ENCODE data around the gene DIAPH3.

The DIAPH3 gene

GRCh38 chr13:59963383-59963782 is 200.3 kb downstream of the DIAPH3 start:
- H3K27me3 Mint-ChIP-seq = no peaks in the 10 kb centered on the region
- no peaks in the 10 kb centered on the region for H3K9me3 Mint-ChIP-seq
- intact Hi-C loops (cut with micrococcal nuclease) = no loop called here
- no peak overlapping the region for H3K4me3 Mint-ChIP-seq
- H3K36me3 Mint-ChIP-seq (ENCODE audit: low read depth) = no peaks in the 10 kb centered on the region
- no peak overlapping the region for H3K27ac Mint-ChIP-seq
- H3K4me1 Mint-ChIP-seq (ENCODE audit: low read depth) = no peaks in the 10 kb centered on the region

- H3K36me3 Mint-ChIP-seq (ENCODE audit: low read depth) = no peaks in the 10 kb centered on the region
- H3K27me3 Mint-ChIP-seq = no peaks in the 10 kb centered on the region
- H3K9me3 Mint-ChIP-seq = no peaks in the 10 kb centered on the region
- H3K4me1 Mint-ChIP-seq (ENCODE audit: low read depth) = no peaks in the 10 kb centered on the region
- H3K27ac Mint-ChIP-seq = no peak overlapping the region
- no peak overlapping the region for H3K4me3 Mint-ChIP-seq
- intact Hi-C loops (cut with micrococcal nuclease) = no loop called here
These were observed 201.4 kb downstream of the DIAPH3 start for GRCh38 chr13:59962343-59962742.

GRCh38 chr13:59960683-59961082 is 203.0 kb downstream of the DIAPH3 start:
- no peaks in the 10 kb centered on the region for H3K27me3 Mint-ChIP-seq
- H3K4me1 Mint-ChIP-seq (ENCODE audit: low read depth) = no peaks in the 10 kb centered on the region
- no peak overlapping the region for H3K27ac Mint-ChIP-seq
- H3K9me3 Mint-ChIP-seq = peaks cover 13% of the 10 kb centered on the region
- no peaks in the 10 kb centered on the region for H3K36me3 Mint-ChIP-seq (ENCODE audit: low read depth)
- intact Hi-C loops (cut with micrococcal nuclease) = no loop called here
- no peak overlapping the region for H3K4me3 Mint-ChIP-seq

GRCh38 chr13:59957438-59957837 is 206.3 kb downstream of the DIAPH3 start:
- Mint-ChIP-seq H3K4me1 (ENCODE audit: low read depth) (no peaks in the 10 kb centered on the region), H3K36me3 (ENCODE audit: low read depth) (no peaks in the 10 kb centered on the region), H3K27ac (no peak overlapping the region), H3K4me3 (no peak overlapping the region), H3K9me3 (peaks cover 20% of the 10 kb centered on the region), H3K27me3 (no peaks in the 10 kb centered on the region)
- intact Hi-C loops (cut with micrococcal nuclease) = no loop called here

GRCh38 chr13:59954601-59955000 is 209.1 kb downstream of the DIAPH3 start:
- Mint-ChIP-seq H3K9me3 (peaks cover 20% of the 10 kb centered on the region), H3K27ac (no peak overlapping the region), H3K4me3 (no peak overlapping the region), H3K27me3 (no peaks in the 10 kb centered on the region), H3K4me1 (ENCODE audit: low read depth) (no peaks in the 10 kb centered on the region), H3K36me3 (ENCODE audit: low read depth) (no peaks in the 10 kb centered on the region)
- intact Hi-C loops (cut with micrococcal nuclease) = no loop called here

- Mint-ChIP-seq H3K9me3 (peaks cover 10% of the 10 kb centered on the region), H3K27me3 (no peaks in the 10 kb centered on the region), H3K36me3 (ENCODE audit: low read depth) (no peaks in the 10 kb centered on the region), H3K4me1 (ENCODE audit: low read depth) (no peaks in the 10 kb centered on the region), H3K4me3 (no peak overlapping the region), H3K27ac (no peak overlapping the region)
- intact Hi-C loops (cut with micrococcal nuclease) = no loop called here
These were observed 212.7 kb downstream of the DIAPH3 start for GRCh38 chr13:59951011-59951410.

- Mint-ChIP-seq H3K27me3 (no peaks in the 10 kb centered on the region), H3K36me3 (ENCODE audit: low read depth) (no peaks in the 10 kb centered on the region), H3K4me1 (ENCODE audit: low read depth) (no peaks in the 10 kb centered on the region), H3K9me3 (peaks cover 2% of the 10 kb centered on the region), H3K27ac (no peak overlapping the region), H3K4me3 (no peak overlapping the region)
- intact Hi-C loops (cut with micrococcal nuclease) = loop anchor here (1.0 kb wide), 1 partner anchor 23 kb away; no protein-coding TSS in a partner anchor
These were observed 213.5 kb downstream of the DIAPH3 start for GRCh38 chr13:59950266-59950665.

GRCh38 chr13:59948686-59949085 is 215.0 kb downstream of the DIAPH3 start:
- no peak overlapping the region for H3K4me3 Mint-ChIP-seq
- no peaks in the 10 kb centered on the region for H3K4me1 Mint-ChIP-seq (ENCODE audit: low read depth)
- no peak overlapping the region for H3K27ac Mint-ChIP-seq
- no peaks in the 10 kb centered on the region for H3K27me3 Mint-ChIP-seq
- H3K36me3 Mint-ChIP-seq (ENCODE audit: low read depth) = no peaks in the 10 kb centered on the region
- intact Hi-C loops (cut with micrococcal nuclease) = no loop called here
- H3K9me3 Mint-ChIP-seq = no peaks in the 10 kb centered on the region

GRCh38 chr13:59946944-59947343 is 216.8 kb downstream of the DIAPH3 start:
- Mint-ChIP-seq H3K9me3 (no peaks in the 10 kb centered on the region), H3K4me1 (ENCODE audit: low read depth) (no peaks in the 10 kb centered on the region), H3K27ac (no peak overlapping the region), H3K27me3 (no peaks in the 10 kb centered on the region), H3K4me3 (no peak overlapping the region), H3K36me3 (ENCODE audit: low read depth) (no peaks in the 10 kb centered on the region)
- intact Hi-C loops (cut with micrococcal nuclease) = no loop called here

- H3K36me3 Mint-ChIP-seq (ENCODE audit: low read depth) = no peaks in the 10 kb centered on the region
- no peak overlapping the region for H3K4me3 Mint-ChIP-seq
- no peak overlapping the region for H3K27ac Mint-ChIP-seq
- intact Hi-C loops (cut with micrococcal nuclease) = no loop called here
- no peaks in the 10 kb centered on the region for H3K27me3 Mint-ChIP-seq
- H3K9me3 Mint-ChIP-seq = peaks cover 25% of the 10 kb centered on the region
- H3K4me1 Mint-ChIP-seq (ENCODE audit: low read depth) = no peaks in the 10 kb centered on the region
These were observed 232.1 kb downstream of the DIAPH3 start for GRCh38 chr13:59931621-59932020.

- Mint-ChIP-seq H3K4me3 (no peak overlapping the region), H3K27ac (no peak overlapping the region), H3K27me3 (no peaks in the 10 kb centered on the region), H3K9me3 (peaks cover 19% of the 10 kb centered on the region), H3K36me3 (ENCODE audit: low read depth) (no peaks in the 10 kb centered on the region), H3K4me1 (ENCODE audit: low read depth) (no peaks in the 10 kb centered on the region)
- intact Hi-C loops (cut with micrococcal nuclease) = no loop called here
These were observed 239.5 kb downstream of the DIAPH3 start for GRCh38 chr13:59924256-59924655.

- H3K4me1 Mint-ChIP-seq (ENCODE audit: low read depth) = no peaks in the 10 kb centered on the region
- no peak overlapping the region for H3K4me3 Mint-ChIP-seq
- H3K27me3 Mint-ChIP-seq = no peaks in the 10 kb centered on the region
- H3K9me3 Mint-ChIP-seq = no peaks in the 10 kb centered on the region
- intact Hi-C loops (cut with micrococcal nuclease) = no loop called here
- no peaks in the 10 kb centered on the region for H3K36me3 Mint-ChIP-seq (ENCODE audit: low read depth)
- H3K27ac Mint-ChIP-seq = no peak overlapping the region
These were observed 248.5 kb downstream of the DIAPH3 start for GRCh38 chr13:59915252-59915651.

GRCh38 chr13:59914556-59914955 is 249.2 kb downstream of the DIAPH3 start:
- Mint-ChIP-seq H3K4me3 (no peak overlapping the region), H3K4me1 (ENCODE audit: low read depth) (no peaks in the 10 kb centered on the region), H3K27ac (no peak overlapping the region), H3K36me3 (ENCODE audit: low read depth) (no peaks in the 10 kb centered on the region), H3K27me3 (no peaks in the 10 kb centered on the region), H3K9me3 (no peaks in the 10 kb centered on the region)
- intact Hi-C loops (cut with micrococcal nuclease) = no loop called here

- Mint-ChIP-seq H3K27ac (no peak overlapping the region), H3K27me3 (no peaks in the 10 kb centered on the region), H3K9me3 (no peaks in the 10 kb centered on the region), H3K36me3 (ENCODE audit: low read depth) (no peaks in the 10 kb centered on the region), H3K4me1 (ENCODE audit: low read depth) (no peaks in the 10 kb centered on the region), H3K4me3 (no peak overlapping the region)
- intact Hi-C loops (cut with micrococcal nuclease) = loop anchor here (10.0 kb wide), 1 partner anchor 222 kb away; no protein-coding TSS in a partner anchor
These were observed 257.2 kb downstream of the DIAPH3 start for GRCh38 chr13:59906413-59907049.

- Mint-ChIP-seq H3K4me1 (ENCODE audit: low read depth) (no peaks in the 10 kb centered on the region), H3K4me3 (no peak overlapping the region), H3K9me3 (no peaks in the 10 kb centered on the region), H3K27me3 (no peaks in the 10 kb centered on the region), H3K27ac (no peak overlapping the region), H3K36me3 (ENCODE audit: low read depth) (no peaks in the 10 kb centered on the region)
- intact Hi-C loops (cut with micrococcal nuclease) = loop anchor here (10.0 kb wide), 1 partner anchor 216 kb away; no protein-coding TSS in a partner anchor
These were observed 262.5 kb downstream of the DIAPH3 start for GRCh38 chr13:59901191-59901590.

Data from dendritic cell treated with granulocyte-macrophage colony-stimulating factor and Interleukin-4, amounts not matched to agents 40 ng/mL and 50 ng/mL, for 4 days (primary cell).